Fibroblast of lung (primary cell): ENCODE results near the gene RPS6KB1.
"Not testable (repeated sequence)": the region's sequence is repeated elsewhere in the genome, so short reads cannot be mapped to it uniquely, and the experiment has no call there.

Experiments
- EZH2 ChIP-seq: IDR thresholded peaks from 2 replicates; pipeline ENCODE4 v1.5.1; 2012; ENCODE audit warnings: low read length, control low read depth, mild to moderate bottlenecking; ENCODE audit errors: missing control alignments
- TF ChIP-seq, protein P1 (sequence below), 2 donors: IDR thresholded peaks in 1 of 2; conservative IDR thresholded peaks in 1 of 2; 1 replicate in 1 of 2; 2 replicates in 1 of 2; pipeline ENCODE4 v1.5.1; 2011 to 2012; ENCODE audit warnings: low read length in 2 of 2, control low read depth in 1 of 2, inconsistent platforms in 1 of 2, low read depth in 1 of 2, mild to moderate bottlenecking in 1 of 2

DNA sequence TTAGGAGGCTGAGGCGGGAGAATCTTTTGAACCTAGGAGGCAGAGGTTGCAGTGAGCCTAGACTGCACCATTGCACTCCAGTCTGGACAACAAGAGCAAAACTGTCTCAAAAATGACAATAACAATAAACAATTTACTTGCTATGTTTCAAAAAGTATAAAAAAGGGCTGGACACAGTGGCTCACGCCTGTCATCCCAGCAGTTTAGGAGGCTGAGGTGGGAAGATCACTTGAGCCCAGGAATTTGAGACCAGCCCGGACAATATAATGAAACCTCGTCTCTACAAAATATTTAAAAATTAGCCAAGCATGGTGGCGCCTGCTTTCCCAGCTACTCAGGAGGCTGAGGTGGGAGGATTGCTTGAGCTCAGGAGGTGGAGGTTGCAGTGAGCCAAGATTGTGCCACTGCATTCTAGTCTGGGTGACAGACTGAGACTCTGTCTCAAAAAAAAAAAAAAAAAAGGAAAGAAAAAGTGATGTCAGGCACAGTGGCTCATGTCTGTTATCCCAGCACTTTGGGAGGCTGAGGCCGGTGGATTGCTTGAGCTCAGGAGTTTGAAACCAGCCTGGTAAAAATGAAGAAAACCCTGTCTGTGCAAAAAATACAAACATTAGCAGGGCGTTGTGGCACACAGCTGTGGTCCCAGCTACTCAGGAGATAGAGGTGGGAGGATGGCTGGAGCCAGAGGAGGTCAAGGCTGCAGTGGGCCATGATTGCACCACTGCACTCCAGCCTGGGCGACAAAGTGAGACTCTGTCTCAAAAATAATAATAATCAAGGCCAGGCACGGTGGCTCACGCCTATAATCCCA is 38.8 kb upstream of the RPS6KB1 start:
- TF ChIP-seq, protein P1, sequence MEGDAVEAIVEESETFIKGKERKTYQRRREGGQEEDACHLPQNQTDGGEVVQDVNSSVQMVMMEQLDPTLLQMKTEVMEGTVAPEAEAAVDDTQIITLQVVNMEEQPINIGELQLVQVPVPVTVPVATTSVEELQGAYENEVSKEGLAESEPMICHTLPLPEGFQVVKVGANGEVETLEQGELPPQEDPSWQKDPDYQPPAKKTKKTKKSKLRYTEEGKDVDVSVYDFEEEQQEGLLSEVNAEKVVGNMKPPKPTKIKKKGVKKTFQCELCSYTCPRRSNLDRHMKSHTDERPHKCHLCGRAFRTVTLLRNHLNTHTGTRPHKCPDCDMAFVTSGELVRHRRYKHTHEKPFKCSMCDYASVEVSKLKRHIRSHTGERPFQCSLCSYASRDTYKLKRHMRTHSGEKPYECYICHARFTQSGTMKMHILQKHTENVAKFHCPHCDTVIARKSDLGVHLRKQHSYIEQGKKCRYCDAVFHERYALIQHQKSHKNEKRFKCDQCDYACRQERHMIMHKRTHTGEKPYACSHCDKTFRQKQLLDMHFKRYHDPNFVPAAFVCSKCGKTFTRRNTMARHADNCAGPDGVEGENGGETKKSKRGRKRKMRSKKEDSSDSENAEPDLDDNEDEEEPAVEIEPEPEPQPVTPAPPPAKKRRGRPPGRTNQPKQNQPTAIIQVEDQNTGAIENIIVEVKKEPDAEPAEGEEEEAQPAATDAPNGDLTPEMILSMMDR (conservative IDR thresholded peaks at IDR 0.05 in 1 of 2, IDR thresholded peaks at IDR 0.05 in 1 of 2; ENCODE audit: low read depth in 1 of 2, low read length in 2 of 2): not testable (repeated sequence)
- TF ChIP-seq EZH2: not testable (repeated sequence)
